GM12878 (cell line): ENCODE data around the gene CGAS. TPM values are rescaled to one million over a fixed set of nuclear protein-coding genes. Genes with fewer than 3 reads are reported as not detected.

Experiments used
- BRCA1 ChIP-seq: IDR thresholded peaks from 2 replicates; pipeline ENCODE4 v1.6.1; 2011; ENCODE audit warnings: low read depth, low read length, improper control_type of control experiment
- CTCF ChIP-seq, 3 experiments: IDR thresholded peaks in 2 of 3; conservative IDR thresholded peaks in 1 of 3; 2 replicates each; pipeline ENCODE4 v1.5.1; 2011; ENCODE audit warnings: low read depth in 3 of 3, low read length in 3 of 3, mild to moderate bottlenecking in 3 of 3, control low read depth in 2 of 3, moderate library complexity in 2 of 3, inconsistent platforms in 1 of 3, mixed read lengths in 1 of 3; ENCODE audit not compliant: control insufficient read depth in 2 of 3, insufficient read depth in 1 of 3; ENCODE audit errors: extremely low read depth in 1 of 3
- CUX1 ChIP-seq: IDR thresholded peaks from 2 replicates; pipeline ENCODE4 v1.6.1; 2012; ENCODE audit warnings: improper control_type of control experiment, low read depth, low read length; ENCODE audit not compliant: insufficient replicate concordance
- E2F8 ChIP-seq: fragments of 450-650 bp; IDR thresholded peaks from 2 replicates; pipeline ENCODE4 v1.6.1; 2018; ENCODE audit warnings: mild to moderate bottlenecking, low read depth, moderate library complexity; ENCODE audit not compliant: partially characterized antibody
- JUND ChIP-seq: IDR thresholded peaks from 2 replicates; pipeline ENCODE4 v1.6.1; 2012; ENCODE audit warnings: low read depth, mild to moderate bottlenecking, low read length, improper control_type of control experiment, moderate library complexity
- LARP7 ChIP-seq: fragments of 450-650 bp; IDR thresholded peaks from 2 replicates; pipeline ENCODE4 v1.6.1; 2017; ENCODE audit warnings: mild to moderate bottlenecking
- MTA2 ChIP-seq: fragments of 450-650 bp; IDR thresholded peaks from 2 replicates; pipeline ENCODE4 v1.6.1; 2016; ENCODE audit warnings: low read depth, mild to moderate bottlenecking, moderate library complexity
- NFYA ChIP-seq: IDR thresholded peaks from 2 replicates; pipeline ENCODE4 v1.6.1; 2011; ENCODE audit warnings: low read depth, mild to moderate bottlenecking, low read length, improper control_type of control experiment, borderline replicate concordance
- PAX5 ChIP-seq: IDR thresholded peaks from 2 replicates; pipeline ENCODE4 v1.6.1; 2011; ENCODE audit warnings: low read depth, low read length, borderline replicate concordance
- POLR2A ChIP-seq: IDR thresholded peaks from 2 replicates; pipeline ENCODE4 v1.6.1; 2011; ENCODE audit warnings: low read depth, mild to moderate bottlenecking, low read length
- RAD21 ChIP-seq: IDR thresholded peaks from 2 replicates; pipeline ENCODE4 v1.6.1; 2011; ENCODE audit warnings: mild to moderate bottlenecking, low read depth, low read length, moderate library complexity; ENCODE audit not compliant: insufficient read depth
- RELA ChIP-seq: fragments of 450-650 bp; IDR thresholded peaks from 2 replicates; pipeline ENCODE4 v1.8.0; 2014; ENCODE audit warnings: borderline replicate concordance; ENCODE audit not compliant: partially characterized antibody
- SMARCA5 ChIP-seq: fragments of 450-650 bp; IDR thresholded peaks from 2 replicates; pipeline ENCODE4 v1.6.1; 2017; ENCODE audit warnings: mild to moderate bottlenecking
- SMC3 ChIP-seq: IDR thresholded peaks from 2 replicates; pipeline ENCODE4 v1.6.1; 2011; ENCODE audit warnings: low read length, improper control_type of control experiment, borderline replicate concordance
- STAT3 ChIP-seq: IDR thresholded peaks from 2 replicates; pipeline ENCODE4 v1.6.1; 2011; ENCODE audit warnings: low read depth, low read length, improper control_type of control experiment
- polyA plus RNA-seq, 11 experiments: library from polyadenylated mRNA; depleted of rRNA in 4 of 11; unstranded in 6 of 11; stranded (reverse) in 5 of 11; fragments of >200 nt; fragmentation: Nextera tagmentation in 4 of 11; fragmentation: Illumina TruSeq in 1 of 11; extraction: Ambion mirVana in 4 of 11; extraction: Trizol in 1 of 11; gene quantifications; 1 replicate in 1 of 11; 2 replicates in 10 of 11; pipeline versions ENCODE4 v1.2.1 to v1.2.3, GENCODE V29; 2011 to 2016; ENCODE audit warnings: inconsistent platforms in 2 of 11, missing spikeins in 2 of 11, low read depth in 1 of 11
- total RNA-seq, 4 experiments: library from RNA; depleted of rRNA in 3 of 4; stranded (reverse); fragments of >200 nt in 3 of 4; fragmentation: Illumina TruSeq in 1 of 4; extraction: Trizol in 1 of 4; gene quantifications; 2 replicates each; pipeline versions ENCODE4 v1.2.1 to v1.2.3, GENCODE V29; 2013 to 2021
- TF ChIP-seq, protein P1 (sequence below): IDR thresholded peaks from 2 replicates; pipeline ENCODE4 v1.6.1; 2012; ENCODE audit warnings: low read depth, low read length, improper control_type of control experiment

Gene CGAS
- total and polyA plus RNA-seq, 10 of the 15 experiments (the other 5 are each of a cell fraction or from before 2014, with no cell fraction given): 4.7 to 30.2 (median 22.1) TPM

GRCh38 chr6:73388800-73389512 lies 63.1 kb downstream of the CGAS start (continued):
- peak; percentile 60 to 80 (median 65) for TF ChIP-seq CTCF (IDR thresholded peaks at IDR 0.05 in 2 of 3, conservative IDR thresholded peaks at IDR 0.05 in 1 of 3; ENCODE audit: control insufficient read depth in 2 of 3, extremely low read depth in 1 of 3, insufficient read depth in 1 of 3, low read depth in 3 of 3, low read length in 3 of 3)
- no peak for TF ChIP-seq CUX1
- no peak for TF ChIP-seq STAT3
- TF ChIP-seq NFYA: no peak
- no peak for TF ChIP-seq SMARCA5
- TF ChIP-seq PAX5: no peak
- no peak for TF ChIP-seq RELA
- TF ChIP-seq RAD21: peak; percentile 65
- TF ChIP-seq MTA2: 0 out of 2 replicates have a peak, but pooled peaks have one; percentile 10
- TF ChIP-seq POLR2A: peak; percentile 33; the same call in 1 of the 2 replicates
- no peak for TF ChIP-seq BRCA1
- TF ChIP-seq, protein P1, sequence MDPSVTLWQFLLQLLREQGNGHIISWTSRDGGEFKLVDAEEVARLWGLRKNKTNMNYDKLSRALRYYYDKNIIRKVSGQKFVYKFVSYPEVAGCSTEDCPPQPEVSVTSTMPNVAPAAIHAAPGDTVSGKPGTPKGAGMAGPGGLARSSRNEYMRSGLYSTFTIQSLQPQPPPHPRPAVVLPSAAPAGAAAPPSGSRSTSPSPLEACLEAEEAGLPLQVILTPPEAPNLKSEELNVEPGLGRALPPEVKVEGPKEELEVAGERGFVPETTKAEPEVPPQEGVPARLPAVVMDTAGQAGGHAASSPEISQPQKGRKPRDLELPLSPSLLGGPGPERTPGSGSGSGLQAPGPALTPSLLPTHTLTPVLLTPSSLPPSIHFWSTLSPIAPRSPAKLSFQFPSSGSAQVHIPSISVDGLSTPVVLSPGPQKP: peak; percentile 23; the same call in 1 of the 2 replicates
- TF ChIP-seq E2F8: no peak
- peak; percentile 37; the same call in 1 of the 2 replicates for TF ChIP-seq SMC3
- TF ChIP-seq JUND: no peak
- no peak for TF ChIP-seq LARP7
